ENCODE data around the gene CLCA2. TPM values are rescaled to one million over a fixed set of nuclear protein-coding genes. Genes with fewer than 3 reads are reported as not detected.

Gene CLCA2
- total and polyA plus RNA-seq, 2 donors (not counting 3 experiments of a cell fraction or from before 2014, with no cell fraction given), result 0.01 to 0.11 TPM

GRCh38 chr1:86448670-86449069 lies 24.7 kb downstream of the CLCA2 start:
- no peaks in the 10 kb centered on the region for H4K20me1 ChIP-seq (replicated peaks; ENCODE audit: control insufficient read depth, extremely low read depth, insufficient read depth, low read length)
- H3K36me3 ChIP-seq (ENCODE audit: control insufficient read depth in 2 of 2, extremely low read depth in 1 of 2, insufficient read depth in 2 of 2, low read length in 2 of 2), result no peaks in the 10 kb centered on the region
- dilution Hi-C loops (cut with MboI; ENCODE audit: extremely low pct_ligation_motif_present, low sequenced_read_pairs) (no loop called here), intact Hi-C loops (cut with micrococcal nuclease) (no loop called here)
- H3K27me3 ChIP-seq (ENCODE audit: control insufficient read depth in 2 of 2, insufficient read depth in 2 of 2, low read length in 2 of 2), result no peaks in the 10 kb centered on the region
- H3K4me3 ChIP-seq (replicated peaks in 1 of 3; ENCODE audit: insufficient read depth in 1 of 3, low read depth in 1 of 3, low read length in 3 of 3), result no peak overlapping the region
- H3K9me3 ChIP-seq (replicated peaks; ENCODE audit: control insufficient read depth, insufficient read depth, low read length), result no peaks in the 10 kb centered on the region
- ChIA-PET POLR2A (no interaction called here), CTCF (interaction anchor here (1.4 kb wide), 1 partner anchor 69 kb away, joined by 4 read pairs; no protein-coding TSS in a partner anchor)
- no peaks in the 10 kb centered on the region for H3K9me1 ChIP-seq (replicated peaks; ENCODE audit: control insufficient read depth, extremely low read depth, insufficient read depth, low read length)
- H3K79me2 ChIP-seq (ENCODE audit: control insufficient read depth, insufficient read depth, low read length), result no peaks in the 10 kb centered on the region
- H3K4me2 ChIP-seq (ENCODE audit: insufficient read depth, low read length), result no peak overlapping the region
- H3K9ac ChIP-seq (replicated peaks; ENCODE audit: extremely low read depth, insufficient read depth, low read length), result no peak overlapping the region
- no peak overlapping the region for H3K27ac ChIP-seq (ENCODE audit: insufficient read depth, low read depth, low read length)
- peaks cover 10% of the 10 kb centered on the region for H3K4me1 ChIP-seq (ENCODE audit: control insufficient read depth, extremely low read depth, insufficient read depth, low read length)
- FAIRE-seq, result no peak
- no peak overlapping the region for H2AFZ ChIP-seq (ENCODE audit: low read depth, low read length)
- DNase-seq (ENCODE audit: low read depth, low spot score), result no peak
- no peak for TF ChIP-seq CTCF (IDR thresholded peaks at IDR 0.05; ENCODE audit: extremely low read depth in 1 of 2, insufficient read depth in 1 of 2, low read depth in 1 of 2, low read length in 2 of 2)
- no peak for TF ChIP-seq POLR2AphosphoS5 (IDR thresholded peaks at IDR 0.05; ENCODE audit: insufficient read depth, low read depth, low read length)
- TF ChIP-seq GATA2 (IDR thresholded peaks at IDR 0.05; ENCODE audit: insufficient read depth, insufficient read length, low read depth, low read length), result no peak
- no peak for TF ChIP-seq FOS (IDR thresholded peaks at IDR 0.05; ENCODE audit: borderline replicate concordance, insufficient read depth, low read length)
- no peak for TF ChIP-seq JUN (IDR thresholded peaks at IDR 0.05; ENCODE audit: borderline replicate concordance, insufficient read depth, insufficient read length, low read depth)
- no peak for TF ChIP-seq EZH2 (IDR thresholded peaks at IDR 0.05; ENCODE audit: borderline replicate concordance, low read depth, low read length, severe bottlenecking)
- TF ChIP-seq, protein P1, sequence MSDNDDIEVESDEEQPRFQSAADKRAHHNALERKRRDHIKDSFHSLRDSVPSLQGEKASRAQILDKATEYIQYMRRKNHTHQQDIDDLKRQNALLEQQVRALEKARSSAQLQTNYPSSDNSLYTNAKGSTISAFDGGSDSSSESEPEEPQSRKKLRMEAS (IDR thresholded peaks at IDR 0.05; ENCODE audit: insufficient read depth, insufficient read length), result no peak
- TF ChIP-seq MYC (IDR thresholded peaks at IDR 0.05; ENCODE audit: low read depth, low read length), result no peak
- no peak for TF ChIP-seq POLR2A (IDR thresholded peaks at IDR 0.05; ENCODE audit: low read depth, low read length)
- BruUV-seq (replicated peaks), result no TSS peak
